Dedifferentiated amniotic fluid mesenchymal stem cell (primary cell): ENCODE data around the gene ATAD3B.
"Not testable (repeated sequence)": the region's sequence is repeated elsewhere in the genome, so short reads cannot be mapped to it uniquely, and the experiment has no call there.

Experiments
- DNase-seq: peaks from one replicate; pipeline ENCODE4 v3.0.0-alpha.2; 2016; ENCODE audit errors: extremely low spot score

The ATAD3B gene

DNA sequence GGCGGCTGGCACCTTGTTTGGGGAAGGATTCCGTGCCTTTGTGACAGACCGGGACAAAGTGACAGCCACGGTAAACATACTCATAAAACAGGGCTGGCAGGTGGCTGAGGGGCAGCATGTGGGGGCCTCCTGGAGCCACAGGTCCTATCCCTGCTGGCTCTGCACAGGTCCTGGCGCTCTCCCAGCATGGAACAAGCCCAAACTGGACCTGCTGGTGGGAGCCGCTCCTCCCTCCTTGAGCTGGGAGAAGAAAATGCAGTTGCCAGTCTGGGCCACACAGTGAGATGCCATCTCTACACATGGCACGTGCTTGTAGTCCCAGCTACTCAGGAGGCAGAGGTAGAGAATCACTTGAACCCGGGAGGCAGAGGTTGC lies 19.2 kb upstream of the ATAD3B start:
- DNase-seq: not testable (repeated sequence)

DNA sequence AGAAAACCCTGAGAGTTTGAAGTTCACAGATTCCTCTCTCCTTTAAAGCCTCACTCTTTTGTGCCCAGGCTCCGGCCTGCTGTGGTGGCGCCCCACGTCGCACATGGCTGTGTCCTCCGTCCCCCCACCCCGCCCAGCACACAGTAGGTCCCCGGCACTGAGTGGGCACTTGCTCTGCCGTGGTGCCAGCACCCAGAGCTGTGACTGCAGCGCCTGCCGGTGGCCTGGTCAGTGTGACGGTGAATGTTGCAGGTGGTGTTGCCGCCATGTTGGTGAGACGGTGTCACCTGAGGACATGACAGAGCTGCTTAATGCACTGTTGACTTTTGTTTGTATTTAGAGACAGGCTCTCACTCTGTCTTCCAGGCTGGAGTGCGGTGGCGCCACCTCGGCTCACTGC lies 18.7 kb upstream of the ATAD3B start:
- no peak for DNase-seq

DNA sequence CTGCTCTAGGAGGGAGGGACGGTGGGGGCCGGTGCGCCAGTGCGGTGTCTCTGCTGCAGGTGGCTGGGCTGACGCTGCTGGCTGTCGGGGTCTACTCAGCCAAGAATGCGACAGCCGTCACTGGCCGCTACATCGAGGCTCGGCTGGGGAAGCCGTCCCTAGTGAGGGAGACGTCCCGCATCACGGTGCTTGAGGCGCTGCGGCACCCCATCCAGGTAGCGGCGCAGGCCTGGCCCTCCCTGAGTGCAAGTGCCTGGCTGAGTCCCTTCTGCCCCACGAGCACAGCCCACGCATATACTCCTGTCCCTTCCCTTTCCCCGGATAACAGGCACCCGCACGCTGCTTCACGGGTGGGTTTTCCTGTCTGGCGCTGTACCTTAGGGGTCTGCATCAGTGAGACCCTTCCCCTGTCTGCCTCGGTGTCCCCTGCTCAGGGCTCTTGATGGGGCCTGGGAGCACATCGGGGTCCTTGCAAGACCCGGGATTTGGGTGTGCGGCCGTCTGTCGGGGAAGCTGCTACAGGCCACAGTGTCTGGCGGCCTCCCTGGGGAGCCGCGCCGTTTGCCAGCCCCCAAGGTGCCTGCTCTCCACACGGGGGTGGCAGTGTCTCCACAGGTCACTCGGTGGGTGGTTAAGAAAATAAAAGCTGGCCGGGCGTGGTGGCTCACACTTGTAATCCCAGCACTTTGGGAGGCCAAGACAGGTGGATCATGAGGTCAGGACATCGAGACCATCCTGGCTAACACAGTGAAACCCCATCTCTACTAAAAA lies 17.1 kb upstream of the ATAD3B start:
- DNase-seq: not testable (repeated sequence)

DNA sequence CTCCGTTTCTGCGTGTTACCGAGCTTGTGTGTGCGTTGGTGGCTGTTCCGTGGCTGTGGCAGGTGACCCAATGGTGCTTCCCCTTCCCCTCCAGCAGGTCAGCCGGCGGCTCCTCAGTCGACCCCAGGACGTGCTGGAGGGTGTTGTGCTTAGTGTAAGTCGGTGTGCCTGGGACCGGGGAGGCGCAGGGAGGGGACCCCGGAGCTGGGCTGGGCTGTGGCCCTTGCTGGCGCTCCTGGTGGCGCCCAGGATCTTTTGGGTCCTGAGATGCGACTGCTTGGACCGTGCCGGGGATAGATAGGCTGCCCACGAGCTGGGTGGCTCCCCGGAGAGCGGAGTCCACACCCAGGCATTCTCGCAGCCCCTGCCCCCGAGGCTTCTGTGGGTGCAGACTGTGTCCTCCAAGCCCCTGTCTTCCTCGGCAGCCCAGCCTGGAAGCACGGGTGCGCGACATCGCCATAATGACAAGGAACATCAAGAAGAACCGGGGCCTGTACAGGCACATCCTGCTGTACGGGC lies 16.1 kb upstream of the ATAD3B start:
- no peak for DNase-seq

DNA sequence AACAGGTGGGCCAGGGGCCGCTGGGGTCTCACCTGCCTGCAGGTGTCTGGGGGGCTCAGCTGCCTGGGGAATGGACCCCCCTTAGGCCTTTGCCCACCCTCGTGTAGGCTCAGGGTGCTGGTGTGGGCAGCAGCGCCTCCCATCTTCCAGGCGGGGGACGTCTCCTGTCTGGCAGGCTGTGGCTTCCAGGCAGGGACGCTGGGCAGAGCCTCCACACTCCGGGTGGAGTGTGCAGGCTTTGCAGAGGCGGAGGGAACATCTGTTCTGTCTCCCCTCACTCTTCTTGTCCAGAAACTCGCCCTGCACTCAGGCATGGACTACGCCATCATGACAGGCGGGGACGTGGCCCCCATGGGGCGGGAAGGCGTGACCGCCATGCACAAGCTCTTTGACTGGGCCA lies 15.6 kb upstream of the ATAD3B start:
- not testable (repeated sequence) for DNase-seq

DNA sequence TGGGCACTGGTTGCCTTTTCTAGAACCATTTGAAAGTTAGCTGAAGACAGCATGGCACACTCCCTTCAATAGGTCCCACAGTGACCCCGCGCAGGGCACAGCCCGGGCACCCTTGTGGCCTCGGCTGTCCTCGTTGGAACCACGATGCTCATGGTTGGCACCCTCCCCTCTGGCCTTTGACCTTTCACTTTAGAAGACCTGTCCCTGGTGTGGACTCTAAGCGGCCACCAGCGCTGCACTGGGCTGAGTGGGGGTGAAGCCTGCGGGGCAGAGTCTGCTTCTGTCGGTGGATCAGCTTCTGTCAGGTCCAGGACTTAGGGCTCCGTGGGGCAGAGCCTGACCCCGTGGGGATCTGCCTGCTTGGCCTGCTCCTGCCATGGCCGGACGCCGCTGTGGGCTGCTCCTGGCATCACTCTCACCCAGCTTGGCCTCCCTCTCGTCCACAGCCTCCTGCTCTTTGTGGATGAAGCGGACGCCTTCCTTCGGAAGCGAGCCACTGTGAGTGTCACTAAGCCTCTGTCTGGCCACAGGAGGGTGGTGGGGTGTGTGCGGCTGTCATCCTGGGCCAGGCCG lies 14.8 kb upstream of the ATAD3B start:
- DNase-seq: not testable (repeated sequence)

DNA sequence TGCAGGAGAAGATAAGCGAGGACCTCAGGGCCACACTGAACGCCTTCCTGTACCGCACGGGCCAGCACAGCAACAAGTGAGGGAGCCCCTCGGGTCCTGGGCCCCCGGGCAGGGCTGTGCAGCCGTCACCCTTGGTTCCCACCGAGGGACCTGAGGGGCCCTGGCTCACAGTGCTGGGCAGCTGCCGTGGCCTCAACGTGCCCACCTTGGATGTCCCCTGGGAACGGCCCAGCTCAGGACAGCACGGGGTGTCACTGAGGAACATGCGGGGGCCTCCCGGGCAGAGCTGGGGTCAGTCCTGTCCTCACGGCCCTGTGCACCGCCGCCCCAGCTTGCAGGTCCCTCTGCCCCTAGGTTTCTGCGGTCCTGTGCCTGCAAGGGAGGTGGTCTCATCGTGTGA lies 12.4 kb upstream of the ATAD3B start:
- not testable (repeated sequence) for DNase-seq

DNA sequence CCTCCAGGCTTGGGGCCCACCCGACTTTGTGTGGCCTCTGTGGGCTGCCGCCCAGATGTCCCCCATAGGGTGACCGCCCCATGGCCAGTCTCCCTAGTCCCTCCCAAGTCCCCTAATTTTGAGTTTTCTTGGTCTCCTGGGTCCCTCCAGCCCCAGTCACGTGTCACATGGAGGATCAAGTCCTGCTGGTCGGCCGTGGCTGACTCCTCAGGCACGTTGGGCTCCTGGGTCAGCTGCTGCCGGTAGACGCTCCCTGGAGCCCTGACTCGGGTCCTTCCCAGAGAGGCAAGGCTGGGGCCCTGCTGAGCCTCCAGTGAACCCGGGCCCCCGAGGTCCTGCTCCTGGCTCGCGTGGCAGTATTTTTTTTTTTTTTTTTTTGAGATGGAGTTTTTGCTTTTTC lies 11.9 kb upstream of the ATAD3B start:
- DNase-seq: not testable (repeated sequence)

DNA sequence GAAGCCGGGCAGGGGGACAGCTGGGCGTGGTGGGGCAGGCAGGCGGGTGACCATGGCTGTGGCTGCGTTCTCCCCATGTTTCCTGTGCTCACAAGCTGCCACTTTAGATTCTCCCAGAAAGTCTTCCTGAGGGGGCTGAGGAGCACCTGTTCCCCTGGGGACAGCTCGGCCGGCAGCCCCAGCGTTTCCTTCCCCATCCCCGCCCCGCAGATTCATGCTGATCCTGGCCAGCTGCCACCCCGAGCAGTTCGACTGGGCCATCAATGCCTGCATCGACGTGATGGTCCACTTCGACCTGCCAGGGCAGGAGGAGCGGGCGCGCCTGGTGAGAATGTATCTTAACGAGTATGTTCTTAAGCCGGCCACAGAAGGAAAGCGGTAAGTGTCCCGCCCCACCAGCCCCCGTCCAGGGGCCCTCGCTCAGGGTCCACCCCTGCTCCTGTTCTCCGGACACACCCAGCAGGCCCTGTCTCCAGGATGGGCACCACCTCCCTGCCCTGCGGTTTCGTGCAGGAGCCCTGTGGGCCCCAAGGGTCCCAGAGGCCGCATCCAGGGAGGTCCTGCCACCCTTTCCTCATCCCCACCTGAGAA lies 10.9 kb upstream of the ATAD3B start:
- no peak for DNase-seq

DNA sequence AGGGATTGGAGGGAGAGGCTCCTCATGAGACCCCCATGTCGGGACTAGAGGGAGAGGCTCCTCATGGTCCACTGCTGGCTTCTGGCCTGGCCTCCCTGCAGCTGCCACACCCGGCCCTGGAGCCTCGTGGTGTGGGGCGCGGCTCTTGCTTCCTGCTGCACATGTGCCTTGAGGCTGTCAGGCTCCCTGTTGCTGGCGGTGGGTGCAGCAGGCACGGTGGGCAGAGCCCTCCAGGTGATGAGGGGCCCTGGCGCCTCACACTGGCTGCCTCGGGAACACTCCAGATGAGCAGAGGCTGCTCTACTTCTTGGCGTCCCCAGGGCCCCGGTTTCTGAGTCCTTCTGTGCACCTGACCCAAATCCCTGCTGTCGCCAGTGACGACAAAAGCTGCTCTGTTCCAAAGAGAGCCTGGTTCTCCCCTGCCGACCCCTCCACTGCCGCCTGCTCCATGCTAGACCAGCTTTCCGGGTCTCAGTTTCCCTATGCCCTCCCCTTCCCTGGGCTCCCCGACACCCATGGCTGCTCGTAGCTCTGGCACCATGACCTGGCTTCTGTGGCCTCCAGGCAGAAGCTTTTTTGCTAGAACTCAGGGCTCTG lies 9.7 kb upstream of the ATAD3B start:
- DNase-seq: no peak

DNA sequence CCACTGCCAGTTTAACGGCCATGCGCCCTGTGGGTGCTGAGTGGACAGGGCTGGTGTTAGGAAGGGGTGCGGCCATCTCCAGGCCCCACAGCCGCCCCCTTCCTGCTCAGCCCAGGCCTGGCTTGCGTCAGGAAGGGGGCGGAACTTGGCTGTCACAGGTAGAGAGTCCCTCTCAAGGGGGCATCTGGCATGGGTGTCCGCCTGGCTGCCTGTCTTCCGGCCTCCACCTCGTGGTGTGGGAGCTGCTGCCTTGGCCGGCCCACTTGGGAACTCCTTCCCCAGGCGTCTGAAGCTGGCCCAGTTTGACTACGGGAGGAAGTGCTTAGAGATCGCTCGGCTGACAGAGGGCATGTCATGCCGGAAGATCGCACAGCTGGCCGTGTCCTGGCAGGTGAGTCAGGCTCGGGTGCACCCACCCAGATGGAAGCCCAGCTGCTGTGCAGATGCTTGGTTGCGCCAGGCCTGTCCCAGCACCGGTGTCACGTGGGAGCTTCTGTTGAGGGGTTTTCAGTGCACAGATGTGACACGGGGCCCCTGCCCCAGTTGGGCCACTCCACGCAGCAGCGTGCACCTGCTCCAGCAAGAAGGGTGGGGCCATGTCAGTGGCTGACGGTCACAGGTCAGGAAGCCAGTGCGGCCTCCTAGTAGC lies 9.1 kb upstream of the ATAD3B start:
- DNase-seq: no peak

DNA sequence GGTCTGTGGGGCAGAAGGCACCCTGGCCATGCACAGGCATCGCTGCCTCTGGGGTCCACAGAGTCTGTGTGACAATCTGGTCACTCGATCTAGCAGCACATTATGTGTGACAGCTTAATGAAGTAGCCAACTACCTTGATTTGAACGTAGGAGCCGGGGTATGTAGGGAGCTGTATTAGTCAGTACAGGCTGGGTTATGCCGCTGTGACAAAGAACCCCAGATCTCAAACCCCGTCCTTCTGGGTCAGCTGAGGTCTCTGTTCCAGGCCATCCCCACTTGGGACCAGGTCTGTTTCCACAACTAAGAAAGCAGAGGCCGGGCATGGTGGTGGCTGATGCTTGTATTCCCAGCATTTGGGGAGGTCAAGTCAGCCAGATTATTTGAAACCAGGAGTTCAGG lies 8.3 kb upstream of the ATAD3B start:
- DNase-seq: no peak

DNA sequence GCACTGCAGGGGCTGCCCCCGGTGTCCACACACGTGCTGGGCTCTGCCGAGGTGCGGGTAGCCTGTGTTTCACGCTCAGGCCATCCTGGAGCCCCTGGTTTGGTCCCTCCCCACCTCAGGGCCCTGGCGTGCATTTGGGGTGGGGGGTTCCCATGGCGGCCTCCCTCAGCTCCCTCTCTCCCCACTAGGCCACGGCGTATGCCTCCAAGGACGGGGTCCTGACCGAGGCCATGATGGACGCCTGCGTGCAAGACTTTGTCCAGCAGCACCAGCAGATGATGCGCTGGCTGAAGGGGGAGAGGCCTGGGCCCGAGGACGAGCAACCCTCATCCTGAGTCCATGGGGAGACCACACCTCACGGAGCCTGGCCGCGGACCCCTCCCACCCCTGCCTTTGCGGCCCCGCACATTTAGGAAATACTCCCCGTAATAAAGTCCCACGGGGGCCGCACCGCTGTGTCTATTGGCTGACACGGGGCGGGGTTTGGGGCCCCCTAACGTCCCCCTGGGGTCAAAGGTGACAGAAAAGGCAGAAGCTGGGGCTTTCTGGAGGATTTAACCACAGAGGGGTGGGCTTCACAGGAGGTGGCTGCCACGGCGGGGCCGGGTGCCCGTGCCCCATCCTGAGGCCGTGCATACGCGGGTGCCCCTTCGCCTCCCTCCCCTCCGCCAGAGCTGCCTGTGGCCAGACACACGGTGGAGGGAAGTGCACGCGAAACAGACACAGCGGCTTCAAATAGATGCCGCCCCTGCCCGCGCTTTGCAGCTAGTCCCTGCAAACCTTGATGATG lies 3.2 kb upstream of the ATAD3B start:
- DNase-seq: not testable (repeated sequence)

DNA sequence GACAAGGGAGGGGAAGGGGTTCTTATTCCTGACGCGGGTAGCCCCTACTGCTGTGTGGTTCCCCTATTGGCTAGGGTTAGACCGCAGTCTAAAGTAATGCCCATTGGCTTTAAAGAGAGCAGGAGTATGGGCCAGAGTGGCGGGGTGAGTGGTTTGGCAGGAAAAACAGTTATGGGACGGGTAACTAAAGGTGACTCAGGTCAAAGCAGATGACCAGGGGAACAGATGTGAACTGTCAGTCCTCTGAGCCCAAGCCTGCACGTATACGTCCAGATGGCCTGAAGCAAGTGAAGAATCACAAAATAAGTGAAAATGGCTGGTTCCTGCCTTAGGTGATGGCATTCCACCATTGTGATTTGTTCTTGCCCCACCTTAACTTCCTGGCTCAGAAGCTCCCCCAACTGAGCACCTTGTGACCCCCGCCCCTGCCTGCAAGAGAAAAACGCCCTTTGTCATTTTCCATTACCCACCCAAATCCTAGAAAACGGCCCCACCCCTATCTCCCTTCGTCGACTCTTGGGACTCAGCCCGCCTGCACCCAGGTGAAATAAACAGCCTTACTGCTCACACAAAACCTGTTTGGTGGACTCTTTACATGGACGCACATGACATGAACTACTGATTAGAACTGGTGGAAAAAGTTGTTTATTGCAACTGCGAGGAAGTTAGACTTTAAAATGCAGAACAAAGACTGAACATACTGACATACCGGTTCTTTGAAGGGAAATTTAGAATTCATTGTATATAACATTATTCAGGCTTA lies 758 bp upstream of the ATAD3B start:
- no peak for DNase-seq

DNA sequence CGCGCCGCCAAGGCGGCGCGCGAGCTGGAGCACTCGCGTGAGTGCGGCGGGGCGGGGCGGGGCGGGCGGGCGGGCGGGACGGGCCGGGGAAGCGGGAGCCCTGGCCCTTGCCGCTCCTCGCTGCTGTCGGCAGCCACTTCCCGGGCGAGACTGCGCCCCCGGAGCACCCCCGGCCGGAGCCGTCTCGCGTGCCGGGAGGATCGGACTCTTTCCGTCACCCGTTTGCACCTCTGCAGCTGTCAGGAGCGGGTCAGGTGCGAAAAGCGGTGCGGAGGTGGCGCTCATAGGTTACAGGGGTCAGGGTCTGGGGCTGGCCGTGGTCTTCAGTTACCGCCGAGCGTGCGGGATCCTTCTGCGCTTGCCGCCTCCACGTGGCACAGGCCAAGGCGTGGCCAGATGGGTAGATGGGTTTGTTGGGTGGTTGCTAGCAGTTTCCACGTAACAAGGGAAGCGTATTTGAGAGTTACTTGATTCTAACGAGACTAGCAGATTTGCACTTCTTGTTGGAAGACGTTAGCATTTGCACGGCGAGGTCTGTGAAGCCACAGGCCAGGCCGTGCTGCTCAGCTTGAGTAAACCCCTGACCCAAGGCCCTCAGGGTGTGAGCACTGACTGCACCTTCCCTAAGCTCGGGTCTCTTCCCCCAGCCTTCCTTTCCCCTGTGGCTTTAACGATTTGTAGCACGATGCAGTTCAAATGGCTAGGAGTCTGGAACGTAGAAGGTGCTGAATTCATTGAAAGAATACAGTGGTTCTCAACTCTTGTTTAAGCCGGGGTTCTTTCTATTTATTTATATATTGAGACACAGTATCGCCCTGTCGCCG lies 700 bp downstream of the ATAD3B start:
- DNase-seq: not testable (repeated sequence)

DNA sequence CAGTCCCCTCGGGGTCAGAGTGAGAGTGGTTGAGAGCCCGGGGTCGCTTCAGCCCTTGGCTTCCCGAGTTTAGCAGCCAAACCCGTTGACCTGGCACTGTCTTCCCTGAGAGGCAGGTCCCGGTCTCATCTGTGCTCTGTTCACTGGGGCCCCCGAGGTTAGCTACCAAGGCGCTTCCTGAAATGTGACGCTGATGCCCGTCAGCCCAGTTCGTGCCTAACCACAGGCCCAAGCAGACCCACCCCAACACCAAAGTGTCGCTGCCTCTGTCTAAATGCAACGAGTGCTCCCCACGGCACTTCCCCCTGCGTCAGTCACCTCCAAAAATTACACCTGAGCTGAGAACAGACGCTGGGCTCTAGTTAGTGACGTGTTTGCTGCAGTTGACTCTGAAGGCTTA lies 4.4 kb downstream of the ATAD3B start:
- not testable (repeated sequence) for DNase-seq

DNA sequence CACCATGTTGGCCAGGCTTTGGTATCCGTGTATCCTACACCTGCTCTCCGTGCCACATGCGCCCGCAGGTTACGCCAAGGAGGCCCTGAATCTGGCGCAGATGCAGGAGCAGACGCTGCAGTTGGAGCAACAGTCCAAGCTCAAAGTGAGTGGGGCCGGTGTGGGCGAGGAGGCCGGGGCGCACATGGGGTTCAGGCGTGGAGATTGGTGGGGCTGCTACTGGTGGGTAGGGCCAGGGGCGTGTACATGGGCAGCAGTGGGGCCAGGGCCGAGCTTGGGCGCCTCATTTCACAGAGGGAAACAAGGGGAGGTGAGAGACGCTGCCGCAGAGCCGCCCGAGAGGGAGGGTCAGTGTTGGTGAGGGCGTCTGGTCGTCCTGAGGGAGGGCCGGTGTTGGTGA lies 5.6 kb downstream of the ATAD3B start:
- DNase-seq: no peak

DNA sequence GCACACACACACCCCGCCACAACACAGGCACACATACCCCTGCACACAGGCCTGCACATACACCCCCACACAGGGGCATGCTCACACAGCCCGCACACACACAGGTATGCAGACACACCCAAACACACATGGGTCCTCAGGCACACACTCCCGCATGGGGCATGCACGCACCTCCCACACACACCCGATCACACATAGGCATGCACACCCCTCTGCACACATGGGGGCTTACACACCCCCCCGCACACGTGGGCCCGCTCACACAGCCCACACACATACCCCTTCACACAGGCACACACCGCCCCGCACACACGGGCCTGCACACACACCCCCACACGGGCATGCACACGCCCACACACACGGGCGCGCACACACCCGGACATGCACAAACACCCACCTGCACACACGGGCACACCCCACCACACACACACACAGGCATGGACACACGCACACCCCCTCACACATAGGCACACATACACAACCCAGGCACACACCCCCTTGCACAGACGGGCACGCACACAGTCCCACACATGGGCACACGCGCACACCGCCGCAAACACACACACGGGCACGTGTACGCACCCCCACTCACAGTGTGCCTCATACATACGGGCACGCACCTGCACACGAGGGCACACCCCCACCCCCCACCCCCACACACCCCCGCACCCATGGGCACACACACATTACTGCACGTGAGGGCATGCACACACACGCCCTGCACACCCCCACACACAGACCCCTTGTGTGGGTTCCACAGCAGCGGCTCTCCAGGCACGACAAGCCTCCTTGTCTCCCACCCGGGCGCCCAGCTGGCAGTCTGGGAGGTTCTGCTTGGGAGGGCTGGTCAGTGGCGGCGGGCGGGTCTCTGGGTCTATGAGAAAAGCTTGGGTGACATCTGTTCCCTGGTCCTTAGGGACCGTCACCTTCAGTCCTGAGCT lies 8.3 kb downstream of the ATAD3B start:
- DNase-seq: no peak

DNA sequence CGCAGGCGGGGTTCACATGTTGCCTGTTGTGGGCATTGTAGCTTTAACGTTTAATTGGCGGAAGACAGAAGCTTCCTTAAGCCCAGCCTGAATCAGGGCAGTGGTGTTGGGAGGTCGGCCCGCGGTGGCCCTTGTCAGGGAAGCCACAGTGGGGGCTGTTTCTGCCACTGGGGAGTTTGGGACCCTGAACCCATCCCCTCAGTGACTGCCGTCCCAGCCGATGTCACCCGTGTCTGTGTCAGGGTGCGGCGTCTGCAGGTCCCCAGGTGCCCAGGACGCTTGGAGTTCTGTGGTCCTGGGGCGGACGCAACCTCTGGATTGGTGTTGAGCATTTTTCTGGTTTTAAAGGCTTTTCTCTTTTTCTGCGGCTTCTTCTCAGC lies 8.9 kb downstream of the ATAD3B start:
- DNase-seq: not testable (repeated sequence)
